Loucy (cell line): ENCODE measurements around the gene ABCG1.

ENCODE experiments used
- H2AFZ ChIP-seq: fragments of 200-600 bp; sonication (generic); 2 replicates; pipeline ENCODE4 v1.6.0; 2016; ENCODE audit warnings: antibody characterized with exemption, mild to moderate bottlenecking, low read length, moderate library complexity
- H3F3A ChIP-seq: fragments of 200-600 bp; 2 replicates; pipeline ENCODE4 v1.6.0; 2016; ENCODE audit warnings: antibody characterized with exemption, low read depth, mild to moderate bottlenecking
- H3K27me3 ChIP-seq: fragments of 200-600 bp; sonication (generic); 2 replicates; pipeline ENCODE4 v1.6.1; 2014; ENCODE audit warnings: low read length, mild to moderate bottlenecking; ENCODE audit not compliant: insufficient read depth, poor library complexity, severe bottlenecking
- H3K36me3 ChIP-seq: fragments of 200-600 bp; sonication (generic); 2 replicates; pipeline ENCODE4 v1.6.1; 2016; ENCODE audit warnings: low read length; ENCODE audit not compliant: insufficient read depth
- H3K4me1 ChIP-seq: fragments of 200-600 bp; sonication (generic); 2 replicates; pipeline ENCODE4 v1.5.1; 2014; ENCODE audit warnings: low read length, mild to moderate bottlenecking; ENCODE audit not compliant: insufficient read depth, poor library complexity, severe bottlenecking
- H3K4me2 ChIP-seq: fragments of 200-600 bp; sonication (generic); 2 replicates; pipeline ENCODE4 v1.6.0; 2014; ENCODE audit warnings: antibody characterized with exemption, low read length, low read depth, mild to moderate bottlenecking; ENCODE audit not compliant: poor library complexity, severe bottlenecking
- H3K4me3 ChIP-seq: fragments of 200-600 bp; sonication (generic); 2 replicates; pipeline ENCODE4 v1.5.1; 2014; ENCODE audit warnings: low read length, mild to moderate bottlenecking, mixed read lengths; ENCODE audit not compliant: poor library complexity, severe bottlenecking
- H3K79me2 ChIP-seq: fragments of 200-600 bp; sonication (generic); 2 replicates; pipeline ENCODE4 v1.6.1; 2014; ENCODE audit warnings: low read length; ENCODE audit not compliant: insufficient read depth
- H3K9ac ChIP-seq: fragments of 200-600 bp; sonication (generic); 2 replicates; pipeline ENCODE4 v1.6.0; 2014; ENCODE audit warnings: mild to moderate bottlenecking, low read depth, low read length, moderate library complexity; ENCODE audit not compliant: poor library complexity, severe bottlenecking
- H3K9me2 ChIP-seq: fragments of 200-600 bp; sonication (generic); replicated peaks from 2 replicates; pipeline ENCODE4 v1.6.1; 2016; ENCODE audit warnings: low read depth, low read length, mixed read lengths
- H3K9me3 ChIP-seq: fragments of 200-600 bp; sonication (generic); 2 replicates; pipeline ENCODE4 v1.6.1; 2014; ENCODE audit warnings: mild to moderate bottlenecking, antibody characterized with exemption, low read length, low read depth; ENCODE audit not compliant: insufficient read depth
- H4K20me1 ChIP-seq: fragments of 200-600 bp; sonication (generic); 2 replicates; pipeline ENCODE4 v1.6.0; 2014; ENCODE audit warnings: antibody characterized with exemption, low read length, mild to moderate bottlenecking; ENCODE audit not compliant: insufficient read depth, poor library complexity, severe bottlenecking
- CTCF ChIP-seq: fragments of 200-600 bp; sonication (generic); conservative IDR thresholded peaks from 2 replicates; pipeline ENCODE4 v1.5.1; 2014; ENCODE audit warnings: mild to moderate bottlenecking, antibody characterized with exemption, low read length
- EZH2phosphoT487 ChIP-seq: fragments of 200-600 bp; IDR thresholded peaks from 2 replicates; pipeline ENCODE4 v1.6.1; 2018; ENCODE audit warnings: antibody characterized with exemption, mild to moderate bottlenecking, moderate library complexity, borderline replicate concordance

The ABCG1 gene

GRCh38 chr21:42308914-42309752 is 90.2 kb downstream of the ABCG1 start:
- Histone ChIP-seq H3K9me2 (no peaks in the 10 kb centered on the region), H3K36me3 (no peaks in the 10 kb centered on the region), H3K9me3 (no peaks in the 10 kb centered on the region), H3K9ac (no peak overlapping the region), H3K4me1 (peaks cover 78% of the 10 kb centered on the region), H3K4me2 (peak overlapping the region; percentile 35), H3K27me3 (no peaks in the 10 kb centered on the region), H3F3A (no peaks in the 10 kb centered on the region), H2AFZ (no peak overlapping the region), H3K4me3 (no peak overlapping the region), H3K79me2 (peaks cover 11% of the 10 kb centered on the region; the same call in 1 of the 2 replicates), H4K20me1 (no peaks in the 10 kb centered on the region)
- TF ChIP-seq CTCF (no peak; the same call in 1 of the 2 replicates), EZH2phosphoT487 (no peak)

- peak overlapping the region; percentile 35 for H3K4me2 ChIP-seq
Measured at GRCh38 chr21:42309753-42310213, 90.8 kb downstream of the ABCG1 start.

GRCh38 chr21:42310411-42311001 is 91.6 kb downstream of the ABCG1 start:
- no peak overlapping the region for H2AFZ ChIP-seq
- H3K4me3 ChIP-seq: no peak overlapping the region
- TF ChIP-seq CTCF: no peak
- no peak for TF ChIP-seq EZH2phosphoT487
- H3K9me3 ChIP-seq: no peaks in the 10 kb centered on the region
- H3K36me3 ChIP-seq: no peaks in the 10 kb centered on the region
- H3K27me3 ChIP-seq: no peaks in the 10 kb centered on the region
- H3K4me1 ChIP-seq: peaks cover 69% of the 10 kb centered on the region
- H3K9me2 ChIP-seq: no peaks in the 10 kb centered on the region
- no peak overlapping the region for H3K4me2 ChIP-seq
- peak overlapping the region; percentile 45 for H3K9ac ChIP-seq
- H4K20me1 ChIP-seq: no peaks in the 10 kb centered on the region
- peaks cover 6% of the 10 kb centered on the region; the same call in 1 of the 2 replicates for H3K79me2 ChIP-seq
- no peaks in the 10 kb centered on the region for H3F3A ChIP-seq

More at GRCh38 chr21:42309753-42310213, 90.8 kb downstream of the ABCG1 start:
- H3F3A ChIP-seq: no peaks in the 10 kb centered on the region
- H3K9ac ChIP-seq: peak overlapping the region; percentile 45
- no peak overlapping the region for H2AFZ ChIP-seq
- H3K9me2 ChIP-seq: no peaks in the 10 kb centered on the region
- no peaks in the 10 kb centered on the region for H4K20me1 ChIP-seq
- no peaks in the 10 kb centered on the region for H3K9me3 ChIP-seq
- H3K79me2 ChIP-seq: peaks cover 11% of the 10 kb centered on the region; the same call in 1 of the 2 replicates
- H3K4me3 ChIP-seq: no peak overlapping the region
- H3K4me1 ChIP-seq: peaks cover 75% of the 10 kb centered on the region
- TF ChIP-seq EZH2phosphoT487 (no peak), CTCF (peak; percentile 92)
- no peaks in the 10 kb centered on the region for H3K36me3 ChIP-seq
- H3K27me3 ChIP-seq: no peaks in the 10 kb centered on the region
